OCI-M1 (cell line): Measurements from ENCODE around the gene APBA1.

Source experiments
- DNase-seq: peaks from one replicate; lab custom pipeline; 2025; lab: John Stamatoyannopoulos, UW

Gene APBA1

DNA sequence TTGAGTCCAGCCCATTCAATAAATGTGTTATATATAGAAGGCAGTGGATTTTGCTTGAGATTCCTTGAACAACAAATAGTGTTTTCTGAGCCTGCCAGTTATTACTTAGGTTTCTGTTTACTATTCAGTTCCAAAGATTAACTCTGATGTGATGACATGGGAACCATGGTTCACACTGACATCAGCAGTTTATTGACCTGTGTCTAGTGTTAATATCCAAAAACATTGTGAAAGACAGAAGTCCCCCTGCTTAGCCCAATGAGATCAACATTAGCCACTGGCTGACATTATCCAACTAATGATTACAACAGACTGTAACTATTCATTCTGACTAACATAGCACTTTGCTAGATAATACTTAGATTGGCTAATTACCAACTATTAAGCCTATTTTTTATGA is 14.9 kb downstream of the APBA1 start:
- no peak for DNase-seq

DNA sequence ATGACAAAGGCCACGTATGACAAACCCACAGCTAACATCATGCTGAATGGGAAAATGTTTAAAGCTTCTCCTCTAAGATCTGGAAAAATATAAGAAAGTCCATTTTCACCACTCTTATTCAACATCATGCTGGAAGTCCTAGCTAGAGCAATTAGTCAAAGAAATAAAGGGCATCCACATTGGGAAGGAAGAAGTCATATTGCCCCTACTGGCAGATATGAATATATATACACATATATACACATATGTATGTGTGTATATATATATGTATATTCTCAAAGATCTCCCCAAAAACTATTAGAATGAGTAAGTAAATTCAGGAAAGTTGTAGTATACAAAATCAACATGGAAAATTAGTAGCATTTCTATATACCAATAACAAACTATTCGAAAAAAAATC is 17.1 kb downstream of the APBA1 start:
- no peak for DNase-seq

- DNase-seq: no peak
Observed at GRCh38 chr9:69653261-69653660, 18.9 kb downstream of the APBA1 start.

GRCh38 chr9:69649566-69650250 is 22.5 kb downstream of the APBA1 start:
- DNase-seq: no peak

DNA sequence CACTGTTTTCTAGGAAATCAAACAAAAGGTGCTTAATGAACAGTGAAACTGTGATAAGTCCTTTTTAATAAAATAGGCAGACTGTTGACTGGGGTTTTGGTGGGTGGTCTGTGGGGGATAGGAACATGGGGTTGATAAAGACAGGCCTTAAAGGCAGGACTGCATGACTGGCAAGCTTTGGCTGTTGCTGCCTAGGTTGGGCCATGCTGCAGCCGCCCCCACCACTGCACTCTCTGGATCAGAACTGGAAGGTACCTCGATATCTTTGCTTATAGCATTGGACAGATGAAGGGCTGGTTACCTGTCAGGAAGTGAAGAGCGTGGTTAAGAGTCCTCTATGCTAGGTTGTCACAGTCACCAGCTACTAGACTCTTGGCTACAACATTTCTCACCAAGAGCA is 24.4 kb downstream of the APBA1 start:
- DNase-seq: no peak

GRCh38 chr9:69646810-69647209 is 25.4 kb downstream of the APBA1 start:
- no peak for DNase-seq

- DNase-seq: no peak
Observed at GRCh38 chr9:69645488-69645887, 26.7 kb downstream of the APBA1 start.

DNA sequence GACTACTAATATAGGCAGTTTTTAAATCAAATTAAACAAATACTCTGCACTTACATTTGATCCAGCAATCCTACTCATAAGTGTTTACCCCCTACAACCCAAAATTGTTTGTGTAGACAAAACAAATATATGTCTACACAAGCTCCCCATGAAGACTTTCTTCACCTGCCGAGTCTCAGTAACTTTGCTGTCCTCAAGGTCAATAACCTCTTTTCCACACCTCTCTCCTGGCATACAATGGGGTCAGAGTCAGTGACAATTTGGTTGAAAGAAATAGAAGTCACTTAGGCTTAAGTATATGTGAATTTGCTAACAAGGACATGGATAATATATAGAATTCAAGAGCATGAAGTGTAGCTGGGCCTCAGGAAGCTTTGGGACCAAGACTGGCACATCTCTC is 29.1 kb downstream of the APBA1 start:
- no peak for DNase-seq

- DNase-seq: no peak
Observed at GRCh38 chr9:69637817-69638200, 34.4 kb downstream of the APBA1 start.

DNA sequence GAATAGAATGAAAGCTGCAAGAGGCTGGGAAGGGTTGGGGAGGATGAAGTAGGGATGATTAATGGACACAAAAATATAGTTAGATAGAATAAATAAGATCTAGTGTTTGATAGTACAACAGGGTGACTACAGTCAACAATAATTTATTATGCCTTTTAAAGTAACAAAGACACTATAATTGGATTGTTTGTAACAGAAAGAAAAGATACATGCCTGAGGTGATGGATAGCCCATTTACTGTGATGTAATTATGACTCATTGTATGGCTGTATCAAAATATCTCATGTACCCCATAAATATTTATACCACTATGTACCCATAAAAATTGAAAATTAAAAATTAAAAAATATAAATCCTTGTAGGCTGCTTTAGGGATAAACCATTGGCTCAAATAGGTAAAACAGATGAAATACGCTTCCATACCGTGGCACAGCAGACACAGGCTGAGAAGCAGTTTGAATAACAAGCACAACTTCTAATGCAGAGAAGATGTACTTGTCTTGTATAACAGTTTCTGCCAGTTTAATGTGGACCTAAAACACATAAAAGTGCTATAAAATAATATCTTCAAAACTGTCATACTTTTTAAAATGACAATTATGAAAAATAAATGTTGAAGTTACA is 34.9 kb downstream of the APBA1 start:
- DNase-seq: no peak

DNA sequence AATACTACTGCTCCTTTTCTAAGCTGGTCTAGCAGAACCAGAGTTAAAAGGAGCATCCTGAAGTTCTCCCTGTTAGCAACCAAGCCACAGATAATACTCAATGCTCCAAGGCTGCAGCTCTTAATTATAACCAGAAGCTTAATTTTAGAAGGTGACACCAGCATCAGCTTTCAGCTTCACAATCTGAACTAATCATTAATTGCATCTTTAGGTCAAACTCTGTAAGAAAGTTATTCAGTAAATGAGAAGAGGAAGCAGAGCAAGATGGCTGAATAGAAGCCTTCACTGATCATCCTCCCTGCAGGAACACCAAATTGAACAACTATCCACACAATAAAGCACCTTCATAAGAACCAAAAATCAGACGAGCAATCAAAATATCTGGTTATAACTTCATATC is 38.5 kb downstream of the APBA1 start:
- DNase-seq: no peak

GRCh38 chr9:69632768-69633167 is 39.4 kb downstream of the APBA1 start:
- no peak for DNase-seq

- no peak for DNase-seq
Observed at GRCh38 chr9:69627281-69627680, 44.9 kb downstream of the APBA1 start.

DNA sequence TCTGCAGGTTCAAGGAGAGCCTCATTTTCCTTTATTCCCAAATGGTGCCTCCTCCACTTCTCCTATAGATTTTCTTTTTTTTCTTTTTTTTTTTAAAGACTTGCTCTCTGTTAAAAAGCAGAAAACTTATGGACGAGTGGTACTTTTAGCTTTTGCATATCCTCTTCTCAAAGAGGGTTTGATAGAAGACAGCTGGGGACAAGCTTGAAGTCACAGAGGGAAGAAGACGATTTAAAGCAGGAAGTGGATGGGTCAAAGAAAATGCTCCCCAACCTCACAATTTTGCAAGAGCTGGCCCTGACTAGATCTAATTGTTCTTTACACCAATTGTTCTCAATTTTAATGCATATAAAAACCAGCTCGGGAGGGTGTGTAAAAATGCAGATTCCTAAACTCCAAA is 48.9 kb downstream of the APBA1 start:
- DNase-seq: no peak

- DNase-seq: no peak
Observed at GRCh38 chr9:69622676-69623075, 49.5 kb downstream of the APBA1 start.

GRCh38 chr9:69621730-69622460 is 50.3 kb downstream of the APBA1 start:
- no peak for DNase-seq

GRCh38 chr9:69620731-69621130 is 51.4 kb downstream of the APBA1 start:
- no peak for DNase-seq

GRCh38 chr9:69619233-69619632 is 52.9 kb downstream of the APBA1 start:
- DNase-seq: no peak

- DNase-seq: no peak
Observed at GRCh38 chr9:69617006-69617405, 55.2 kb downstream of the APBA1 start.

DNA sequence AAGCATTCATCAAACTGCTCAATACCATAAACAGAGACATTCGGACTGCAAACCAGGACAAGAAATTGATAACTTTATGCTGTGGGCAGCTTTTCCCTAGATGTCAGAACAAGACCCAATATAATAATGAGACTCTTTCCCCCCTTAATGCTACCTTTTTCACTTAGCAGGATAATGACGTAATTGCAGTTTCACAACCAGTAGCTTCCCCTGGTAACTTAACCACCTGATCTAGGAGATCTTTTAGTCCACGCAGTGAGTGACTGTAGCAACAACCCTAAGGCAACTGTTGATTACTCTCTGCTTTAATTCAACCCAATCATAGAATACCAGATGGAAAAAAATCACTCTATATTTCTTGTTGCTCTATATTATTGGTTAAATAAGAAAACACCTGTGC is 56.3 kb downstream of the APBA1 start:
- DNase-seq: no peak

GRCh38 chr9:69611221-69611620 is 61.0 kb downstream of the APBA1 start:
- DNase-seq: no peak

DNA sequence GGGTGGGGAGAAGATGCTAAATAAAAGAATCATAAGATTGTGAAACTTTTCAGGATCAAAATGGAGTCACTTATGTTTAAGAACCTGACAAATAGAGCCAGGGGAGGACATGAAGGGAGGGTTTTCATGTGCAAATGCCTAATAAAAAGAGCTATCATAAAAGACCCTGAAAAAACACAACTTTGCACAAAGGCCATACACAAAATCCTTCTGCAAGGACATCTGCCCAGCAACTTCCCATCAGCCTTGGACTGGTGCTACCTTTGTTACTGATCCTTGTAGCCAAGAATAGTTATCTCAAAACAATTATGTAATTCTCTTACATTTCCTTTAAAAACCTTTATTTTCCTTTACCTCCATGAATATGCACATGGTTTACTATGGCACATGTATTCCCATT is 63.0 kb downstream of the APBA1 start:
- no peak for DNase-seq

GRCh38 chr9:69606089-69606488 is 66.1 kb downstream of the APBA1 start:
- no peak for DNase-seq
